SH-SY5Y (cell line): ENCODE data around the gene EFCAB6.

Source experiments
- GATA2 ChIP-seq: IDR thresholded peaks from 2 replicates; pipeline ENCODE4 v1.6.1; 2011; ENCODE audit warnings: mild to moderate bottlenecking, low read depth, low read length
- GATA3 ChIP-seq: IDR thresholded peaks from 2 replicates; pipeline ENCODE4 v1.6.1; 2011; ENCODE audit warnings: low read depth, mild to moderate bottlenecking, low read length, moderate library complexity

EFCAB6 gene

DNA sequence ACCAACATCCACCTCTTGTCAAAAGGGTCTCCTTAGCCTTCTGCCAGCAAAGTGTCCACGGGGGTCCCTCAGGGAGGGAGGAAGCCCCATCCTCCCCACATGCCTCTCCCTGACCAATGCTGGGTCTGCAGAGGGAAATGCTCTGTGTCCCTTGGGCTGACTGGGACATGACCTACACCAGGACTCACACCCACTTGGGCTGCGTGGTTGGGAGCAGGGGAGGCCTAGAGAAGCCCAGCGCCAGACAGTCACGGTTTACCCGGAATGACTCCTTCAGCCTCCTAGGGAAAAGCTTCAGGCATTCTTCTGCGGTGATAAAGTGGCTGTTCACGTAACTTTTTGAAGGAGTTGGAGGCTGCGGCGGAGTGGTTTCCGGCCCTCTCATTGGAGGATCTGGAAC lies 180.3 kb downstream of the EFCAB6 start:
- no peak for TF ChIP-seq GATA2
- no peak for TF ChIP-seq GATA3

DNA sequence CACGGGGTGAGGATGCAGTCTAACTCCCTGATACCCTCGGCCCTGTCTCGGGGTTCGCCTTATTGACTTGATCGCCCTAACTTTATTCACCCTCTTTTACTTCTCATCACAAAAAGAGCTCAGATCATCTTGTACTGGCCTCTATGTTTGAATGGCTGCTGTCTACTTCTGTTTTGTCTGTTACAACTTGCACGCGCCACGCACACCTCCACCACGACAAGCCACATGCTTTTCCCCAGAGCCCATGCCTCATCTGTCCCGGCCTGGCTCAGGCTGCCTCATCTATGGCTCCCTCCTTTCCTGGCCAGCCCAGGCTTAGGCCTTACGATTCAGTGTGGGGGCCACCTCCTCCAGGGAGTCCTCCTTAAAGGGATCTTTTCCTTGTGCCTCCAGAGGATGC lies 180.9 kb downstream of the EFCAB6 start:
- TF ChIP-seq GATA2 (no peak), GATA3 (no peak)

DNA sequence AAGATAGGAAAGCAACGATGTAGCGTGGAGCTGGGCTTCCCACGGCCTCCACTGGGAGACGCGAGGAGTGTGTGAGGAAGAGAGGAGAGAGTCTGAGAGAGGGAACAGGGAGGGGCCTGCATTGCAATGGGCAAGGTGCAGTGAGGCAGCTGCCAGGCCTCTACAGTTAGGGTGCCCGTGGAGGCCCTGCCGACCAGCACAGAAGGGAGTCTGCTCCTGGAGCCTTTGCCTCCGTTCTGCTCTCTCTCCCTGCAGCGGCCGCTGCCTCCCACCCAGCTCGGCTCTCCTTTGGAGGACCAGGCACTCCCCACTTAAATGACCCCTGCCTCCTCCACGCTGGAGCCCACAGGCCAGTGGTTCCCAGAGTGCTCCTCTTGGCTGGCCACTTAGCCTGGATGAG lies 181.7 kb downstream of the EFCAB6 start:
- TF ChIP-seq GATA2 (no peak), GATA3 (no peak)

- TF ChIP-seq GATA2 (no peak), GATA3 (no peak)
Measured at GRCh38 chr22:43628250-43628649, 183.9 kb downstream of the EFCAB6 start.

GRCh38 chr22:43627485-43628213 lies 184.5 kb downstream of the EFCAB6 start:
- TF ChIP-seq GATA3 = no peak
- no peak for TF ChIP-seq GATA2

- TF ChIP-seq GATA2 (no peak), GATA3 (no peak)
Measured at GRCh38 chr22:43625242-43625641, 186.9 kb downstream of the EFCAB6 start.

DNA sequence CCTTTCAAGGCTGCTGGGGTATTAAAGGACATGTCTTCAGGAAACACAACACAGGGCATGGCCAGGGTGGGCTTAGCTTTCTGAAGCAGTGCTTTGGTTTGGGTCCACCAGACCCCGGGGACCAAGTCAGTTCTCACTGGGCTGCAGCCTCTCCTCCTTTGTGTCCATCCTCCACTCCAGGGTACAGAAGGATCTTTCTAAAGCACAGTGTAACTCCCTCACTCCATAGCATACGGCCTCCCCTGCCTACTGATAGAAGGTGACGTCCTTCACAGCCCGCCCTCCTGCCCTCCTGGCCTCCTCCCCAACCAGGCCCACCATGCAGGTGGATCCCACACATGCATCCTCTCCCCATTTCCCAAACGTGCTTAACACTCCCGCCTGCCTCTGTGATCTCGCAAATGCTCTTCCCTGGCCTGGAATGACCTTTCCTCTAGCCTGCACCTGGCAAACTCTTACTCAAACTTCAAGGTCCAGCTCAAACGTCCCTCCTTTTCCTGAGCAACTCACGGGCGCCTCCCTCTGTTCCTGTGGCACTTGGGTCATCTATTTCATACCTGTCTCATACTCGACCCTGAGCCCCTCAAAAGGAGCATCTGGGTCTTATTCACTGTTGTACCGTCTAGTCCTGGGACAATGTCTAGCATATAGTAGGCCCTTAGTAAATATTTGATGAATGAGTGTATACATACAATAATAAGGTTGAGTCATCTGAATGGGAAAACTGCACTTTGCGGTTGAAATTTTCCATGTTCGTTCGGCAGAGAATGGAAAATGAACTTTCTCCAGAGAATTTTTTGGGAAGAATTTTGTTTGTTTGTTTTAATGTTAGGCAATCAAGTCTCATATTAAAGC lies 187.7 kb downstream of the EFCAB6 start:
- TF ChIP-seq GATA2 (no peak), GATA3 (no peak)

- TF ChIP-seq GATA3 = no peak
Measured at GRCh38 chr22:43622886-43623285, 189.2 kb downstream of the EFCAB6 start.

DNA sequence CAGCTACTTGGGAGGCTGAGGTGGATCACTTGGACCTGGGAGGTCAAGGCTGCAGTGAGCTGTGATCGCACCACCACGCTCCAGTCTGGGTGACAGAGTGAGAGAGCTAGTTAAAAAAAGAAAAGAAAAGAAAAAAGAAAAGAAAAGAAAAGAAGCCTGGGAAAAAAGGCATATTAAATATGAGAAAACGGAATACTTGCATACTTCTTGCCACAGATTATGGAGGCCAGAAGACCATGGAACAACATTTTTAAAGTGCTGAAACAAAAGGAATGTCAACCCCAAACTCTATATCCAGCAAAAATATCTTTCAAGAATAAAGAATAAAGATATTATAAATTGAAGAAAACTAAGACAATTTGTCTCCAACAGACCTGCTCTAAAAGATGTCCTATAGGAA lies 191.9 kb downstream of the EFCAB6 start:
- TF ChIP-seq GATA2 = no peak
- TF ChIP-seq GATA3 = no peak

DNA sequence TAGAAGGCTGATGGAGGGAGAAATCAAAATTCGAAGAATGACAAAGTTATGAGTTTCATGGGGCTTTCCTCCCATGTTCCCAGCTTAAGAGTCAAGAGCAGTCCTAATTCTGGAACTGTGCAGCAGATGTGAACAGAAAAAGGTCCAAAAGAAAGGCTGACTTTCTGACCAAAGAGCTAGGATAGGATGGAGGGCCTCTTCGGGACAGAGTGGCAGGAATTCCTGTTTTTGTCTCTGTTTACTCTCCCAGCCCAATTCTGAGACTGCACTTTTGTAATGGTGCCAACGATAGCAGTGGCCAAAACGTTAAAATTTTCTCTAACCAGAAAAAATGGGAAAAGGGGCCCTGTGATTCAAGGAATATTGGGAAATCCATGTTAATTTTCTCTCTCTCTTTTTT lies 193.6 kb downstream of the EFCAB6 start:
- TF ChIP-seq GATA3 = no peak
- TF ChIP-seq GATA2 = no peak

- TF ChIP-seq GATA2 (no peak), GATA3 (no peak)
Measured at GRCh38 chr22:43616645-43617044, 195.5 kb downstream of the EFCAB6 start.

- TF ChIP-seq GATA3 (no peak), GATA2 (no peak)
Measured at GRCh38 chr22:43600265-43600664, 211.8 kb downstream of the EFCAB6 start.

GRCh38 chr22:43592476-43592875 lies 219.6 kb downstream of the EFCAB6 start:
- TF ChIP-seq GATA2 = no peak
- TF ChIP-seq GATA3 = no peak

DNA sequence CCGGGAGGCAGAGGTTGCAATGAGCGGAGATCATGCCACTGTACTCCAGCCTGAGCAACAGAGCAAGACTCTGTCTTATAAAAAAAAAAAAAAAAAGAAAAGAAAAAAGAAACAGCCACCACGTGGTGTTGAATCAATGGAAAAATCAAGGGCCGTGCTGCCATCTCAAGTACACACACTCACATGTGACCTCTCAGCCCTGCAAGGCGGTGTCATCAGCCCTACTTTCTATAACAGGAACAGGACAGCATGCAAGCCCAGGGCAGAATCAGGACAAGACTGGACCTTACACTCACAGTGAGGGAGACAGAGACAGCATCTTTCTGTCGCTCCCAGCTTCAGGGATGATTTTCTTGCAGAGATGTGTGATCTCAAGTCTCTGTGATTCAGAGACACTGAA lies 220.7 kb downstream of the EFCAB6 start:
- TF ChIP-seq GATA3 (no peak), GATA2 (no peak)

DNA sequence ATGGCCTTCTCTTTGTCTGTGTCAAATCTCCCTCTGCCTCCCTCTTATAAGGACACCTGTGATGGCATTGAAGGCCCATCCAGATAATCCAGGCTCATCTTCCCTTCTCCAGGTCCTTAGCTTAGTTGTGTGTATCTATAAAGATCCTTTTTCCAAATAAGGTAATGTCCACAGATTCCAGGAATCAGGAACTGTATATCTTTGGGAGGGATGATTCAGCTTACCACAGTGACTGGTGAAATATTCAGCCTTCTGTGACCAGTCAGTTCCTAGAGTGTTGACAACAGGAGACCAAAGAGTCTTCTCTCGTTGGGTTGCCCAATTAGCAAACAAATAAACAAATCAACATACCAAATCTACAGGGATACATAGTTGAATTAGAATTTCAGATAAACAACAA lies 224.5 kb downstream of the EFCAB6 start:
- no peak for TF ChIP-seq GATA3
- TF ChIP-seq GATA2 = no peak

GRCh38 chr22:43583501-43583900 lies 228.6 kb downstream of the EFCAB6 start:
- TF ChIP-seq GATA3 (no peak), GATA2 (no peak)
